ENCODE results near the gene TRPC6. TPM values are rescaled to one million over a fixed set of nuclear protein-coding genes. Genes with fewer than 3 reads are reported as not detected.
"Not testable (repeated sequence)": the region's sequence is repeated elsewhere in the genome, so short reads cannot be mapped to it uniquely, and the experiment has no call there.

TRPC6 gene
- total RNA-seq, 5 donors from 2014 or later (not counting 1 experiment from before 2014, with no cell fraction given), result not detected

DNA sequence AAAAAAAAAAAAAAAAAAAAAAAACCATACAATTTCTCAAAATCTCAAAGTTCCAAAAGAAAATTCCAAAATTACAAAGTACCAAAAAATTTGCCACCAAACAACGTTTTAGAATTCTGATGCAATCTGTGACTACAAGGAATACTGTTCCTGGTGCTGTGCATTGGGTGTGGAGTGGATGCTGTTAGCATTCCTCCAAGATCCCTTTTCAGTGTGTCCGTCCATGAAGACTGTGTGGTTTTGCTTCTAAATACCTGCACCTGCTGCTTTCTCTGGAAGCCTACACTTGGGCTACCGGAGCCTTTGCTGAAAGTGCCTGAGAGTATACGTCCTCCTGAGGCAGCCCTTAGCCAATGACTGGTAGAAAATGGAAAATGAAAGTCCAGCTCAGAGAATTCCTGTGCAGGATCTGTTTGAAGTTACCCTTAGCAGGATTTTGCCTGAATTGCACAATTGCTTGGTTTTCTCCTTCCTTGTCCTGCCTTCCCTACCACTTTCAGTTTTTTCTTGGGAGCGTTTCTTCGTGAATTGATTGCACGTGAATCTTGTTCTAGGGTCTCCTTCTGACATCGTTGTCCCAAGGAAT, 140.8 kb downstream of the TRPC6 start:
- H3K27ac ChIP-seq (ENCODE audit: low read length), result no peak overlapping the region
- ATAC-seq (replicated peaks in 1 of 4) (no peak), DNase-seq (no peak)
- no peaks in the 10 kb centered on the region for H3K4me1 ChIP-seq (ENCODE audit: control insufficient read depth in 1 of 2, extremely low read depth in 1 of 2, insufficient read depth in 2 of 2, low read length in 2 of 2)
- H3K27me3 ChIP-seq (replicated peaks in 1 of 2; ENCODE audit: control insufficient read depth in 2 of 2, extremely low read depth in 1 of 2, insufficient read depth in 2 of 2, low read length in 1 of 2), result no peaks in the 10 kb centered on the region
- no peaks in the 10 kb centered on the region for H3K9me3 ChIP-seq
- CTCF ChIA-PET, result no interaction called here
- POLR2A ChIA-PET, result no interaction called here
- Mint-ChIP-seq H3K36me3 (no peaks in the 10 kb centered on the region), H3K9me3 (peaks cover 0 to 14% (median 4%) of the 10 kb centered on the region in 3 donors), H3K4me1 (no peaks in the 10 kb centered on the region), H3K27me3 (no peaks in the 10 kb centered on the region), H3K27ac (no peak overlapping the region), H3K4me3 (no peak overlapping the region)
- H3K36me3 ChIP-seq (ENCODE audit: control insufficient read depth in 2 of 2, extremely low read depth in 1 of 2, insufficient read depth in 1 of 2, low read length in 1 of 2), result no peaks in the 10 kb centered on the region
- WGBS (ENCODE audit: insufficient coverage), result 81% methylated on average over 5 of the region's 8 CpGs
- H3K4me3 ChIP-seq (ENCODE audit: control insufficient read depth in 1 of 2, extremely low read depth in 1 of 2, low read length in 1 of 2), result no peak overlapping the region

DNA sequence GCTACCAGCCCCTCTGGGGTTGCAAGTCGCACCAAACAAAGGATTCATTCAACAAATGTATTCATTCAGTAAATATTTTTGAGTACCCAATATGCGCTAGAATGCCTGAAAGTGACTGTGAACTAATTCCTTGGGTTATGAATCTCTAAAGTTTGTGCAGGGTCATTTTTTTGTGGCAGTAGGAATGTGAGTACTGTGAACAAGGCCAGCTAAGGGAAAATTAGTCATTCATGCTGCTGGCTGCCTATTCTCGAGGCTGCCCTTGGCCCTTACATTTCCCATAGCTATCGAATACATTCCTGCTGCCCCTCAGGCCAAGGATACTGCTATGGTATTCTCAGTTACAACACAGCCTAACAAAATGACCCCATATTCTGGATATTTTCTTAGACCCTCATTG, 141.6 kb downstream of the TRPC6 start:
- no peak for DNase-seq
- no CpG with 5 or more reads among the region's 4 CpGs for WGBS (ENCODE audit: insufficient coverage)
- Histone ChIP-seq H3K4me1 (ENCODE audit: control insufficient read depth in 1 of 2, extremely low read depth in 1 of 2, insufficient read depth in 2 of 2, low read length in 2 of 2) (no peaks in the 10 kb centered on the region), H3K4me3 (ENCODE audit: control insufficient read depth in 1 of 2, extremely low read depth in 1 of 2, low read length in 1 of 2) (no peak overlapping the region), H3K27ac (ENCODE audit: low read length) (no peak overlapping the region), H3K27me3 (replicated peaks in 1 of 2; ENCODE audit: control insufficient read depth in 2 of 2, extremely low read depth in 1 of 2, insufficient read depth in 2 of 2, low read length in 1 of 2) (no peaks in the 10 kb centered on the region), H3K9me3 (no peaks in the 10 kb centered on the region), H3K36me3 (ENCODE audit: control insufficient read depth in 2 of 2, extremely low read depth in 1 of 2, insufficient read depth in 1 of 2, low read length in 1 of 2) (no peaks in the 10 kb centered on the region)
- H3K4me1 Mint-ChIP-seq, result no peaks in the 10 kb centered on the region
- no peak overlapping the region for H3K4me3 Mint-ChIP-seq
- ChIA-PET CTCF (no interaction called here), POLR2A (no interaction called here)
- H3K27ac Mint-ChIP-seq, result no peak overlapping the region
- H3K27me3 Mint-ChIP-seq, result no peaks in the 10 kb centered on the region
- peaks cover 0 to 14% (median 4%) of the 10 kb centered on the region in 3 donors for H3K9me3 Mint-ChIP-seq
- H3K36me3 Mint-ChIP-seq, result no peaks in the 10 kb centered on the region
- no peak for ATAC-seq (replicated peaks in 1 of 4)

DNA sequence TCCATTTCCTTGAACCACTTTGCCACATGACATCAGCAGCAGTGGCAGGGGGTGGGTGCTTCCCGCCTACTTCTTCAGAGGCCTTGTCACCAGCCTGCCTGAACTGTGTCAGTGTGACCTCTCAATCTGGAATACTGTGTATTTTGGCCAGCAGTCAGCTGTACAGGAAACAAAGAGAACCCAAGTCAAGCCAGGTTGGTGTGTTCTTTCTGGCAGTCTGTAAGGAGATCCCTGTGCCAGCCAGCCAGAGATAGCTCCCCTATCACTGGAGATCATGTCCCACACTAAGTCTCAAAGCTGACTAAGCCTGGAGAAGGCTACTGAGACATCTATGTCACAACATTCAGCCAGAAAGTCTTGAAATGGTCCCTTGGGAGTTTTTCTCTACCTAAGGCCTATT, 142.1 kb downstream of the TRPC6 start:
- H3K27ac ChIP-seq (ENCODE audit: low read length), result no peak overlapping the region
- no peaks in the 10 kb centered on the region for H3K36me3 Mint-ChIP-seq
- 88% methylated on average over 1 of the region's 1 CpG for WGBS (ENCODE audit: insufficient coverage)
- no peaks in the 10 kb centered on the region for H3K27me3 ChIP-seq (replicated peaks in 1 of 2; ENCODE audit: control insufficient read depth in 2 of 2, extremely low read depth in 1 of 2, insufficient read depth in 2 of 2, low read length in 1 of 2)
- no peak overlapping the region for H3K27ac Mint-ChIP-seq
- no peaks in the 10 kb centered on the region for H3K4me1 Mint-ChIP-seq
- H3K4me3 Mint-ChIP-seq, result no peak overlapping the region
- H3K9me3 ChIP-seq, result no peaks in the 10 kb centered on the region
- ChIA-PET POLR2A (no interaction called here), CTCF (no interaction called here)
- no peaks in the 10 kb centered on the region for H3K36me3 ChIP-seq (ENCODE audit: control insufficient read depth in 2 of 2, extremely low read depth in 1 of 2, insufficient read depth in 1 of 2, low read length in 1 of 2)
- no peak for ATAC-seq (replicated peaks in 1 of 4)
- peaks cover 0 to 13% (median 4%) of the 10 kb centered on the region in 3 donors for H3K9me3 Mint-ChIP-seq
- H3K4me1 ChIP-seq (ENCODE audit: control insufficient read depth in 1 of 2, extremely low read depth in 1 of 2, insufficient read depth in 2 of 2, low read length in 2 of 2), result no peaks in the 10 kb centered on the region
- no peak for DNase-seq
- no peaks in the 10 kb centered on the region for H3K27me3 Mint-ChIP-seq
- no peak overlapping the region for H3K4me3 ChIP-seq (ENCODE audit: control insufficient read depth in 1 of 2, extremely low read depth in 1 of 2, low read length in 1 of 2)

DNA sequence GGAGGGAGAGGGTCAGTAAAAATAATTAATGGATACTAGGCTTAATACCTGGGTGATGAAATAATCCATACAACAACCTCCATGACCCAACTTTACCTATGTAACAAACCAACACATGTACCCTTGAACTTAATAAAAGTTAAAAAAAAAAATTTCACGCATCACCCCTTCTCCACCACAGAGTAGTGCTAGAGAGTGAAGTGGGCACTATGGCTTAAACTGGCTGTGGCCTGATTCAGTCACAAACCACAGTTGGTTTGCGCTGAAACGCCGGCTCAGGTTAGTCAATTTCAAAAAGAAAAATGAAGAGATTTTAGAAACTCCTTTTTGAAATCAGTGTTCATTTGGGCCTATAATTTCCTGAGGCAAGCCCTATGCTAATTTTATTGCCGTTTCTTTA, 144.3 kb downstream of the TRPC6 start:
- DNase-seq (no peak), ATAC-seq (replicated peaks in 1 of 4) (no peak)
- no peak overlapping the region for H3K27ac Mint-ChIP-seq
- Histone ChIP-seq H3K9me3 (no peaks in the 10 kb centered on the region), H3K4me3 (ENCODE audit: control insufficient read depth in 1 of 2, extremely low read depth in 1 of 2, low read length in 1 of 2) (no peak overlapping the region), H3K27me3 (replicated peaks in 1 of 2; ENCODE audit: control insufficient read depth in 2 of 2, extremely low read depth in 1 of 2, insufficient read depth in 2 of 2, low read length in 1 of 2) (no peaks in the 10 kb centered on the region), H3K36me3 (ENCODE audit: control insufficient read depth in 2 of 2, extremely low read depth in 1 of 2, insufficient read depth in 1 of 2, low read length in 1 of 2) (no peaks in the 10 kb centered on the region), H3K27ac (ENCODE audit: low read length) (no peak overlapping the region), H3K4me1 (ENCODE audit: control insufficient read depth in 1 of 2, extremely low read depth in 1 of 2, insufficient read depth in 2 of 2, low read length in 2 of 2) (no peaks in the 10 kb centered on the region)
- H3K36me3 Mint-ChIP-seq, result no peaks in the 10 kb centered on the region
- no peaks in the 10 kb centered on the region for H3K4me1 Mint-ChIP-seq
- no peak overlapping the region for H3K4me3 Mint-ChIP-seq
- H3K9me3 Mint-ChIP-seq, result peaks cover 0 to 6% (median 4%) of the 10 kb centered on the region in 3 donors
- ChIA-PET CTCF (no interaction called here), POLR2A (no interaction called here)
- 79% methylated on average over 2 of the region's 5 CpGs for WGBS (ENCODE audit: insufficient coverage)
- no peaks in the 10 kb centered on the region for H3K27me3 Mint-ChIP-seq

DNA sequence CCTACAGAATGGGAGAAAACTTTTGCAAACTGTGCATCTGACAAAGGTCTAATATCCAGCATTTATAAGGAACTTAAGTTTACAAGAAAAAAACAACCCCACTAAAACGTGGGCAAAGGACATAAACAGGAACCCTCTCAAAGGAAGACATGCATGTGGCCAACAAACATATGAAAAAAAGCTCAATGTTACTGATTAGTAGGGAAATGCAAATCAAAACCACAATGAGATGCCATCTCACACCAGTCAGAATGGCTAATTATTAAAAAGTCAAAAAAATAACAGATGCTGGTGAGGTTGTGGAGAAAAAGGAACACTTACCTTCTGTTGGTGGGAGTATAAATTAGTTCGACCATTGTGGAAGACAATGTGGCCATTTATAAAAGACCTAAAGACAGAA, 145.1 kb downstream of the TRPC6 start:
- H3K36me3 ChIP-seq (ENCODE audit: control insufficient read depth in 2 of 2, extremely low read depth in 1 of 2, insufficient read depth in 1 of 2, low read length in 1 of 2); H3K9me3 ChIP-seq; H3K27ac Mint-ChIP-seq; POLR2A ChIA-PET; H3K4me3 ChIP-seq (ENCODE audit: control insufficient read depth in 1 of 2, extremely low read depth in 1 of 2, low read length in 1 of 2); ATAC-seq (replicated peaks in 1 of 4); H3K27me3 Mint-ChIP-seq; H3K4me1 Mint-ChIP-seq; H3K4me3 Mint-ChIP-seq; H3K27me3 ChIP-seq (replicated peaks in 1 of 2; ENCODE audit: control insufficient read depth in 2 of 2, extremely low read depth in 1 of 2, insufficient read depth in 2 of 2, low read length in 1 of 2); DNase-seq; H3K36me3 Mint-ChIP-seq; H3K4me1 ChIP-seq (ENCODE audit: control insufficient read depth in 1 of 2, extremely low read depth in 1 of 2, insufficient read depth in 2 of 2, low read length in 2 of 2); H3K9me3 Mint-ChIP-seq; CTCF ChIA-PET; H3K27ac ChIP-seq (ENCODE audit: low read length): not testable (repeated sequence)
- WGBS (ENCODE audit: insufficient coverage), result no CpG with 5 or more reads among the region's 2 CpGs

DNA sequence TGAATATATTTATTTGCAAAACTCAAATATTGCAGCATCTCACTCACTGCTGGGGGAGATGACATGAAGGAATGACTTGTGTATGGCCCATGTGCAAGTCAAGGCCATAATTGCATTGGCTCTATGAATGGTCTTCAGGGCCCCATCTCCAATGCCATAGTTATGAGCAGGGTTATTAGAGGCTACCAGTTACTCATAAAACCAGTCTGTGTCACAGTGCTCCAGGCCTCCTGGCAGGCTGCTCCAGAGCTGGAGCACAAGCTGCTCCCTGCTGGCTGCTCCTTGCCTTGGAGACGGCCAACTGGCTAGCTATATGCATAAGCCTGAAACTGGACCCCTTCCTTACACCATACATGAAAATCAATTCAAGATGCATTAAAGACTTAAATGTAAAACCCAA, 145.7 kb downstream of the TRPC6 start:
- Mint-ChIP-seq H3K27me3 (no peaks in the 10 kb centered on the region), H3K36me3 (no peaks in the 10 kb centered on the region), H3K27ac (no peak overlapping the region), H3K4me1 (no peaks in the 10 kb centered on the region), H3K4me3 (no peak overlapping the region), H3K9me3 (peaks cover 0 to 4% (median 0%) of the 10 kb centered on the region in 3 donors)
- H3K9me3 ChIP-seq, result no peaks in the 10 kb centered on the region
- H3K4me1 ChIP-seq (ENCODE audit: control insufficient read depth in 1 of 2, extremely low read depth in 1 of 2, insufficient read depth in 2 of 2, low read length in 2 of 2), result no peaks in the 10 kb centered on the region
- no peaks in the 10 kb centered on the region for H3K27me3 ChIP-seq (replicated peaks in 1 of 2; ENCODE audit: control insufficient read depth in 2 of 2, extremely low read depth in 1 of 2, insufficient read depth in 2 of 2, low read length in 1 of 2)
- H3K27ac ChIP-seq (ENCODE audit: low read length), result no peak overlapping the region
- POLR2A ChIA-PET, result no interaction called here
- no peaks in the 10 kb centered on the region for H3K36me3 ChIP-seq (ENCODE audit: control insufficient read depth in 2 of 2, extremely low read depth in 1 of 2, insufficient read depth in 1 of 2, low read length in 1 of 2)
- CTCF ChIA-PET, result no interaction called here
- DNase-seq, result no peak
- ATAC-seq (replicated peaks in 1 of 4), result no peak
- WGBS (ENCODE audit: insufficient coverage), result no CpG with 5 or more reads among the region's 1 CpG
- no peak overlapping the region for H3K4me3 ChIP-seq (ENCODE audit: control insufficient read depth in 1 of 2, extremely low read depth in 1 of 2, low read length in 1 of 2)

DNA sequence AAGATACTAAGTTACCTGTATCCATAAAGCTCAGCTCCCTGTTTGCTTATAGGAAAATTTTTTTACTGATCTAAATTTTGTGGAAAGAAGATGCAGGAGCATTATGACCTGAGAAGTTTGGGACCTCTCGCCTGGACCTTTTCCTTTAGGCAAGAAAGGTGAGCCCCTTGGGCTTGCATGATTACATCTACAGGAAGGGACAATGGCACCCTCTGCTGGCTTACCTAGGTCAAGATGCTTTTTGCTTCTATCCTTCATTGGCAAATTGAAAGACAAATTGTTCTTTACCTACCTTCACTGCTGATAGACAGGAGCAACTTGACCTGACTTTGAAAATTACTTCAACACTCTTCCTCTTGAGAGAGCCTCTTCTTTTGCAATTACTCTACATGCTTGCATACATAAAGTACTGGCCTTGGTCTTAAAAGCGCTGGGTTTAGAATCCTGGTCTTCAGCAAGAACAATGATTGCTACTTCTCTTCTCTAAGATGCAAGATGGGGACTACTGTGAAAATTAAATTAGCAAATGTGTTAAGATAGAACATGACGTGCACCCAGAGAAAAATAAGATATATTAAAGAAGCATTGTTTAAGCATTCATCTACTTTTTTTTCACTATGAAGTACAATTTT, 147.2 kb downstream of the TRPC6 start:
- Mint-ChIP-seq H3K9me3 (peaks cover 2 to 14% (median 9%) of the 10 kb centered on the region in 3 donors), H3K36me3 (no peaks in the 10 kb centered on the region), H3K4me3 (no peak overlapping the region), H3K27ac (no peak overlapping the region), H3K27me3 (no peaks in the 10 kb centered on the region), H3K4me1 (no peaks in the 10 kb centered on the region)
- H3K36me3 ChIP-seq (ENCODE audit: control insufficient read depth in 2 of 2, extremely low read depth in 1 of 2, insufficient read depth in 1 of 2, low read length in 1 of 2), result no peaks in the 10 kb centered on the region
- no peak for DNase-seq
- no CpG with 5 or more reads among the region's 3 CpGs for WGBS (ENCODE audit: insufficient coverage)
- ATAC-seq (replicated peaks in 1 of 4), result no peak
- no peaks in the 10 kb centered on the region for H3K27me3 ChIP-seq (replicated peaks in 1 of 2; ENCODE audit: control insufficient read depth in 2 of 2, extremely low read depth in 1 of 2, insufficient read depth in 2 of 2, low read length in 1 of 2)
- CTCF ChIA-PET, result no interaction called here
- no peak overlapping the region for H3K4me3 ChIP-seq (ENCODE audit: control insufficient read depth in 1 of 2, extremely low read depth in 1 of 2, low read length in 1 of 2)
- POLR2A ChIA-PET, result no interaction called here
- no peaks in the 10 kb centered on the region for H3K4me1 ChIP-seq (ENCODE audit: control insufficient read depth in 1 of 2, extremely low read depth in 1 of 2, insufficient read depth in 2 of 2, low read length in 2 of 2)
- no peaks in the 10 kb centered on the region for H3K9me3 ChIP-seq
- no peak overlapping the region for H3K27ac ChIP-seq (ENCODE audit: low read length)
